Stomach (tissue), 4 donors: ENCODE measurements around the gene DCDC1.

ENCODE experiments used
- POLR2A ChIP-seq, 4 donors: fragments of 450-650 bp; IDR thresholded peaks; one replicate each; pipeline ENCODE4 v1.6.1; 2016; ENCODE audit warnings: antibody characterized with exemption in 4 of 4, control low read depth in 2 of 4, mild to moderate bottlenecking in 1 of 4, moderate library complexity in 1 of 4
- POLR2AphosphoS5 ChIP-seq, 3 donors: sonication (generic); formaldehyde crosslinking; IDR thresholded peaks; one replicate each; pipeline ENCODE4 v1.6.1; 2016; ENCODE audit warnings: antibody characterized with exemption in 3 of 3
- TF ChIP-seq, protein P1 (sequence below), 7 experiments: fragments of 450-650 bp in 4 of 7; fragments of 200-600 bp in 3 of 7; sonication (generic) in 3 of 7; IDR thresholded peaks; one replicate each; pipeline ENCODE4 v1.5.1; 2016 to 2019; ENCODE audit warnings: antibody characterized with exemption in 7 of 7, control low read depth in 2 of 7, mild to moderate bottlenecking in 1 of 7

- TF ChIP-seq, protein P1, sequence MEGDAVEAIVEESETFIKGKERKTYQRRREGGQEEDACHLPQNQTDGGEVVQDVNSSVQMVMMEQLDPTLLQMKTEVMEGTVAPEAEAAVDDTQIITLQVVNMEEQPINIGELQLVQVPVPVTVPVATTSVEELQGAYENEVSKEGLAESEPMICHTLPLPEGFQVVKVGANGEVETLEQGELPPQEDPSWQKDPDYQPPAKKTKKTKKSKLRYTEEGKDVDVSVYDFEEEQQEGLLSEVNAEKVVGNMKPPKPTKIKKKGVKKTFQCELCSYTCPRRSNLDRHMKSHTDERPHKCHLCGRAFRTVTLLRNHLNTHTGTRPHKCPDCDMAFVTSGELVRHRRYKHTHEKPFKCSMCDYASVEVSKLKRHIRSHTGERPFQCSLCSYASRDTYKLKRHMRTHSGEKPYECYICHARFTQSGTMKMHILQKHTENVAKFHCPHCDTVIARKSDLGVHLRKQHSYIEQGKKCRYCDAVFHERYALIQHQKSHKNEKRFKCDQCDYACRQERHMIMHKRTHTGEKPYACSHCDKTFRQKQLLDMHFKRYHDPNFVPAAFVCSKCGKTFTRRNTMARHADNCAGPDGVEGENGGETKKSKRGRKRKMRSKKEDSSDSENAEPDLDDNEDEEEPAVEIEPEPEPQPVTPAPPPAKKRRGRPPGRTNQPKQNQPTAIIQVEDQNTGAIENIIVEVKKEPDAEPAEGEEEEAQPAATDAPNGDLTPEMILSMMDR (IDR thresholded peaks at IDR 0.05) = no peak
- TF ChIP-seq POLR2AphosphoS5 (IDR thresholded peaks at IDR 0.05) (no peak), POLR2A (IDR thresholded peaks at IDR 0.05) (no peak)
These were observed 543.8 kb downstream of the DCDC1 start for GRCh38 chr11:30825723-30826122.
